Measurements from ENCODE around the gene PRKX.
"Not testable (repeated sequence)": the region's sequence is repeated elsewhere in the genome, so short reads cannot be mapped to it uniquely, and the experiment has no call there.

PRKX gene

DNA sequence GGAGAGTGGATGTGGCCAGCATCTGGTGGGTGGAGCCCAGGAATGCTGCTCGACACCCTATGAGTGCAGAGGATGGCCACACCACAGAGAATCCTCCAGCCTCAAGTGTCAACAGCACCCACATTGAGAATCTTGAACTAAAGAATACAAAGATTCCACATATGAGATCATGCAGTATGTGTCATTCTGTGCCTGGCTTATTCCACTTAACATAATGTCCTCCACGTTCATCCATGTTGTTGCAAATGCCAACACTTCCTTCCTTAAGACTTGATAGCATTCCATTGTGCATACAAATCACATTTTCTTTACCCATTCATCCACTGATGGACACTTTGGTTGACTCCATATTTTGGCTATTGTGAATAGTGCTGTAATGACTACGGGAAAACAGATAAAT, 145.8 kb downstream of the PRKX start:
- no peak for DNase-seq

DNA sequence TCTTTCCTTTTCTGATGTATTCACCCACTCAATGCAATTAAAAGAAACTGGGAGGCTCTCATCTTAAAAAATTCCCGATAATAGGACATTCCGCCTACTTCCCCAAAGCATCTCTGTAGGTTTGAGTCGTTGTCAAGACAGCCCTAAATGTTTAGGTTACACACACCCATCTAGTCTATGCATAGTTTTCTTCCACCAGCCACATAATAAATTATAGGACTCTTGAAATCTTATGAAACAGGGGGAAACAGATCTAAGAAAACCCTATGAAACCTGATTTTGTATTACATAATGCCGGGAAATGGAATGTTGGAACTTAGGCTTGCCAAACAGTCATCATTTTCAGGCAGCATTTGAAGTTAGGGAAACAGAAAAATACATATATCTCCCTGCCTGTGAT, 150.0 kb downstream of the PRKX start:
- no peak for DNase-seq

DNA sequence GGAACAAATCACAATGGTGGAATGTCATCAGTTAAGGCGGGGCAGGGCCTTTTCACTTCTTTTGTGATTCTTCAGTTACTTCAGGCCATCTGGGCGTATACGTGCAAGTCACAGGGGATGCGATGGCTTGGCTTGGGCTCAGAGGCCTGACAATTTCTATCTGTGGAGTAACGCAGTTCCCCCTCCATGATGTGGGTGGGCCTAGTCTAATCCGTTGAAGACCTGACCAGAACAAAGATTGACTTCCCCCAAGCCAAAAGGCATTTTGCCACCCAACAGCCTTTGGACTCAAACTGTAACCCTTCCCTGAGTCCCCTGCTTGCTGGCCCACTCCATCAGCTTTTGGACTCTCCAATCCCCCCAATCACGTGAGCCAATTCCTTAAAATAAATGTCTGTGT, 153.4 kb downstream of the PRKX start:
- not testable (repeated sequence) for DNase-seq

All from DMS53 (cell line).